Measurements from ENCODE around the gene STOX2. TPM values are rescaled to one million over a fixed set of nuclear protein-coding genes. Genes with fewer than 3 reads are reported as not detected.

The STOX2 gene
- total and polyA plus RNA-seq, 10 of the 15 experiments (the other 5 are each of a cell fraction or from before 2014, with no cell fraction given) = 0.01 to 1.2 (median 0.18) TPM; not detected in 4

DNA sequence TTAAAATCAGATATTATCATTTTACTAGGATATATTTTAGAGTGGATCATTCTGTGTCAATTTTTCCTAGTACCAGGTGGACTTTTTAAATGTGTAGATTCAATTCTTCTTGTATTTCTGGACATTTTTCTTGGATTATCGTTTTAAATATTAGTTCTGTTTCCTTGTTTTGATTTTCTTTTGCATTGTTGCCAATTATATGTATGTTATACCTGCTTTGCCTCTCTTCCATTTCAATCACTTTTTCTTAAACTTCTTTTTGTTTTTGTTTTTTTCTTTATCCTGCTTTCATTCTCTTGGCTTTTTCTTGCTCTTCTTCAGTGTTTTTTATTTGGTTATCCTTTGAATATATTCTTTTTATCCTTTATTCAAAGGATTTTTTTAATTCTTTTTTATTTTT lies 141.0 kb downstream of the STOX2 start:
- in situ Hi-C loops (cut with MboI) (no loop called here), intact Hi-C loops (cut with micrococcal nuclease; ENCODE audit: unreplicated experiment) (no loop called here)
- WGBS (ENCODE audit: insufficient coverage, insufficient replicate concordance, low lambda C conversion rate, missing lambda C conversion rate) = 0% methylated on average over 1 of the region's 1 CpG
- Histone ChIP-seq H3K9me3 (replicated peaks; ENCODE audit: control insufficient read depth, insufficient read depth, low read length) (no peaks in the 10 kb centered on the region), H3K4me1 (ENCODE audit: control insufficient read depth, insufficient read depth, low read length) (no peaks in the 10 kb centered on the region), H3K27ac (ENCODE audit: control insufficient read depth, insufficient read depth) (no peak overlapping the region), H3K4me2 (ENCODE audit: control insufficient read depth, insufficient read depth) (no peak overlapping the region), H4K20me1 (ENCODE audit: control insufficient read depth, insufficient read depth) (no peaks in the 10 kb centered on the region), H3K27me3 (replicated peaks in 1 of 2; ENCODE audit: control insufficient read depth in 2 of 2, insufficient read depth in 2 of 2, low read length in 1 of 2) (no peaks in the 10 kb centered on the region; a peak in 1 of 4 replicates), H3K9ac (ENCODE audit: control insufficient read depth, insufficient read depth, low read length) (no peak overlapping the region), H3K36me3 (ENCODE audit: control insufficient read depth in 2 of 2, insufficient read depth in 2 of 2, low read length in 1 of 2) (no peaks in the 10 kb centered on the region), H2AFZ (ENCODE audit: control insufficient read depth, low read depth, low read length) (no peak overlapping the region), H3K4me3 (no peak overlapping the region), H3K79me2 (ENCODE audit: control insufficient read depth, insufficient read depth, low read length) (no peaks in the 10 kb centered on the region)
- ChIA-PET SMC1A (ENCODE audit: uncharacterized antibody, unreplicated experiment) (no interaction called here), POLR2A (no interaction called here), RAD21 (ENCODE audit: unreplicated experiment) (no interaction called here), CTCF (no interaction called here)
- FAIRE-seq = no peak
- BruUV-seq (replicated peaks) = no TSS peak
- no peak for DNase-seq (ENCODE audit: low read depth, low spot score)
- no peak for ATAC-seq
- TF ChIP-seq NFYB (IDR thresholded peaks at IDR 0.05; ENCODE audit: insufficient read depth, low read depth, low read length) = no peak
- no peak for TF ChIP-seq HDGF (IDR thresholded peaks at IDR 0.05)
- no peak for TF ChIP-seq NFIC (IDR thresholded peaks at IDR 0.05; ENCODE audit: low read depth, low read length)
- no peak for TF ChIP-seq RELA (IDR thresholded peaks at IDR 0.05; ENCODE audit: borderline replicate concordance, partially characterized antibody)
- TF ChIP-seq, protein P1, sequence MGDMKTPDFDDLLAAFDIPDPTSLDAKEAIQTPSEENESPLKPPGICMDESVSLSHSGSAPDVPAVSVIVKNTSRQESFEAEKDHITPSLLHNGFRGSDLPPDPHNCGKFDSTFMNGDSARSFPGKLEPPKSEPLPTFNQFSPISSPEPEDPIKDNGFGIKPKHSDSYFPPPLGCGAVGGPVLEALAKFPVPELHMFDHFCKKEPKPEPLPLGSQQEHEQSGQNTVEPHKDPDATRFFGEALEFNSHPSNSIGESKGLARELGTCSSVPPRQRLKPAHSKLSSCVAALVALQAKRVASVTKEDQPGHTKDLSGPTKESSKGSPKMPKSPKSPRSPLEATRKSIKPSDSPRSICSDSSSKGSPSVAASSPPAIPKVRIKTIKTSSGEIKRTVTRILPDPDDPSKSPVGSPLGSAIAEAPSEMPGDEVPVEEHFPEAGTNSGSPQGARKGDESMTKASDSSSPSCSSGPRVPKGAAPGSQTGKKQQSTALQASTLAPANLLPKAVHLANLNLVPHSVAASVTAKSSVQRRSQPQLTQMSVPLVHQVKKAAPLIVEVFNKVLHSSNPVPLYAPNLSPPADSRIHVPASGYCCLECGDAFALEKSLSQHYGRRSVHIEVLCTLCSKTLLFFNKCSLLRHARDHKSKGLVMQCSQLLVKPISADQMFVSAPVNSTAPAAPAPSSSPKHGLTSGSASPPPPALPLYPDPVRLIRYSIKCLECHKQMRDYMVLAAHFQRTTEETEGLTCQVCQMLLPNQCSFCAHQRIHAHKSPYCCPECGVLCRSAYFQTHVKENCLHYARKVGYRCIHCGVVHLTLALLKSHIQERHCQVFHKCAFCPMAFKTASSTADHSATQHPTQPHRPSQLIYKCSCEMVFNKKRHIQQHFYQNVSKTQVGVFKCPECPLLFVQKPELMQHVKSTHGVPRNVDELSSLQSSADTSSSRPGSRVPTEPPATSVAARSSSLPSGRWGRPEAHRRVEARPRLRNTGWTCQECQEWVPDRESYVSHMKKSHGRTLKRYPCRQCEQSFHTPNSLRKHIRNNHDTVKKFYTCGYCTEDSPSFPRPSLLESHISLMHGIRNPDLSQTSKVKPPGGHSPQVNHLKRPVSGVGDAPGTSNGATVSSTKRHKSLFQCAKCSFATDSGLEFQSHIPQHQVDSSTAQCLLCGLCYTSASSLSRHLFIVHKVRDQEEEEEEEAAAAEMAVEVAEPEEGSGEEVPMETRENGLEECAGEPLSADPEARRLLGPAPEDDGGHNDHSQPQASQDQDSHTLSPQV (IDR thresholded peaks at IDR 0.05) = no peak
- TF ChIP-seq, protein P2, sequence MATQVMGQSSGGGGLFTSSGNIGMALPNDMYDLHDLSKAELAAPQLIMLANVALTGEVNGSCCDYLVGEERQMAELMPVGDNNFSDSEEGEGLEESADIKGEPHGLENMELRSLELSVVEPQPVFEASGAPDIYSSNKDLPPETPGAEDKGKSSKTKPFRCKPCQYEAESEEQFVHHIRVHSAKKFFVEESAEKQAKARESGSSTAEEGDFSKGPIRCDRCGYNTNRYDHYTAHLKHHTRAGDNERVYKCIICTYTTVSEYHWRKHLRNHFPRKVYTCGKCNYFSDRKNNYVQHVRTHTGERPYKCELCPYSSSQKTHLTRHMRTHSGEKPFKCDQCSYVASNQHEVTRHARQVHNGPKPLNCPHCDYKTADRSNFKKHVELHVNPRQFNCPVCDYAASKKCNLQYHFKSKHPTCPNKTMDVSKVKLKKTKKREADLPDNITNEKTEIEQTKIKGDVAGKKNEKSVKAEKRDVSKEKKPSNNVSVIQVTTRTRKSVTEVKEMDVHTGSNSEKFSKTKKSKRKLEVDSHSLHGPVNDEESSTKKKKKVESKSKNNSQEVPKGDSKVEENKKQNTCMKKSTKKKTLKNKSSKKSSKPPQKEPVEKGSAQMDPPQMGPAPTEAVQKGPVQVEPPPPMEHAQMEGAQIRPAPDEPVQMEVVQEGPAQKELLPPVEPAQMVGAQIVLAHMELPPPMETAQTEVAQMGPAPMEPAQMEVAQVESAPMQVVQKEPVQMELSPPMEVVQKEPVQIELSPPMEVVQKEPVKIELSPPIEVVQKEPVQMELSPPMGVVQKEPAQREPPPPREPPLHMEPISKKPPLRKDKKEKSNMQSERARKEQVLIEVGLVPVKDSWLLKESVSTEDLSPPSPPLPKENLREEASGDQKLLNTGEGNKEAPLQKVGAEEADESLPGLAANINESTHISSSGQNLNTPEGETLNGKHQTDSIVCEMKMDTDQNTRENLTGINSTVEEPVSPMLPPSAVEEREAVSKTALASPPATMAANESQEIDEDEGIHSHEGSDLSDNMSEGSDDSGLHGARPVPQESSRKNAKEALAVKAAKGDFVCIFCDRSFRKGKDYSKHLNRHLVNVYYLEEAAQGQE (IDR thresholded peaks at IDR 0.05; ENCODE audit: low read depth, low read length) = no peak
- TF ChIP-seq GATAD2B (conservative IDR thresholded peaks at IDR 0.05; ENCODE audit: low read depth) = no peak
- TF ChIP-seq NFYA (IDR thresholded peaks at IDR 0.05; ENCODE audit: borderline replicate concordance, low read depth, low read length) = no peak
- no peak for TF ChIP-seq GABPA (IDR thresholded peaks at IDR 0.05; ENCODE audit: low read depth)
- TF ChIP-seq, protein P3, sequence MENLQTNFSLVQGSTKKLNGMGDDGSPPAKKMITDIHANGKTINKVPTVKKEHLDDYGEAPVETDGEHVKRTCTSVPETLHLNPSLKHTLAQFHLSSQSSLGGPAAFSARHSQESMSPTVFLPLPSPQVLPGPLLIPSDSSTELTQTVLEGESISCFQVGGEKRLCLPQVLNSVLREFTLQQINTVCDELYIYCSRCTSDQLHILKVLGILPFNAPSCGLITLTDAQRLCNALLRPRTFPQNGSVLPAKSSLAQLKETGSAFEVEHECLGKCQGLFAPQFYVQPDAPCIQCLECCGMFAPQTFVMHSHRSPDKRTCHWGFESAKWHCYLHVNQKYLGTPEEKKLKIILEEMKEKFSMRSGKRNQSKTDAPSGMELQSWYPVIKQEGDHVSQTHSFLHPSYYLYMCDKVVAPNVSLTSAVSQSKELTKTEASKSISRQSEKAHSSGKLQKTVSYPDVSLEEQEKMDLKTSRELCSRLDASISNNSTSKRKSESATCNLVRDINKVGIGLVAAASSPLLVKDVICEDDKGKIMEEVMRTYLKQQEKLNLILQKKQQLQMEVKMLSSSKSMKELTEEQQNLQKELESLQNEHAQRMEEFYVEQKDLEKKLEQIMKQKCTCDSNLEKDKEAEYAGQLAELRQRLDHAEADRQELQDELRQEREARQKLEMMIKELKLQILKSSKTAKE (IDR thresholded peaks at IDR 0.05; ENCODE audit: low read depth, poor library complexity, severe bottlenecking) = no peak
- TF ChIP-seq, protein P4, sequence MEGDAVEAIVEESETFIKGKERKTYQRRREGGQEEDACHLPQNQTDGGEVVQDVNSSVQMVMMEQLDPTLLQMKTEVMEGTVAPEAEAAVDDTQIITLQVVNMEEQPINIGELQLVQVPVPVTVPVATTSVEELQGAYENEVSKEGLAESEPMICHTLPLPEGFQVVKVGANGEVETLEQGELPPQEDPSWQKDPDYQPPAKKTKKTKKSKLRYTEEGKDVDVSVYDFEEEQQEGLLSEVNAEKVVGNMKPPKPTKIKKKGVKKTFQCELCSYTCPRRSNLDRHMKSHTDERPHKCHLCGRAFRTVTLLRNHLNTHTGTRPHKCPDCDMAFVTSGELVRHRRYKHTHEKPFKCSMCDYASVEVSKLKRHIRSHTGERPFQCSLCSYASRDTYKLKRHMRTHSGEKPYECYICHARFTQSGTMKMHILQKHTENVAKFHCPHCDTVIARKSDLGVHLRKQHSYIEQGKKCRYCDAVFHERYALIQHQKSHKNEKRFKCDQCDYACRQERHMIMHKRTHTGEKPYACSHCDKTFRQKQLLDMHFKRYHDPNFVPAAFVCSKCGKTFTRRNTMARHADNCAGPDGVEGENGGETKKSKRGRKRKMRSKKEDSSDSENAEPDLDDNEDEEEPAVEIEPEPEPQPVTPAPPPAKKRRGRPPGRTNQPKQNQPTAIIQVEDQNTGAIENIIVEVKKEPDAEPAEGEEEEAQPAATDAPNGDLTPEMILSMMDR (IDR thresholded peaks at IDR 0.05 in 2 of 3, conservative IDR thresholded peaks at IDR 0.05 in 1 of 3; ENCODE audit: control insufficient read depth in 2 of 3, extremely low read depth in 1 of 3, insufficient read depth in 1 of 3, low read depth in 3 of 3, low read length in 3 of 3) = no peak
- TF ChIP-seq CBX3 (IDR thresholded peaks at IDR 0.05; ENCODE audit: borderline replicate concordance, low read depth) = no peak

Data from GM12878 (cell line).